ENCODE results near the gene HEXA. TPM values are rescaled to one million over a fixed set of nuclear protein-coding genes. Genes with fewer than 3 reads are reported as not detected.

Gene HEXA
- total RNA-seq, 4 donors from 2014 or later = 29.4 to 51.5 (median 40.0) TPM

GRCh38 chr15:72372361-72372760 lies 3.5 kb downstream of the HEXA start:
- Histone ChIP-seq H3K9me3 (no peaks in the 10 kb centered on the region), H3K36me3 (peaks cover 0 to 6% of the 10 kb centered on the region in 2 donors), H3K27ac (no peak overlapping the region), H3K27me3 (no peaks in the 10 kb centered on the region), H3K4me1 (peaks cover 49 to 50% of the 10 kb centered on the region in 2 donors), H3K4me3 (no peak overlapping the region)
- DNase-seq = no peak
- TF ChIP-seq CTCF (IDR thresholded peaks at IDR 0.05 in 4 of 5, conservative IDR thresholded peaks at IDR 0.05 in 1 of 5) (no peak), POLR2A (IDR thresholded peaks at IDR 0.05) (no peak)
- intact Hi-C loops (cut with DNase I; ENCODE audit: low total_unique reads) = loop anchor here (10.0 kb wide), 1 partner anchor 312 kb away; the partner anchor contains the start of genes BBS4 and HIGD2B
- in situ Hi-C loops (cut with MboI; ENCODE audit: low sequenced_read_pairs in 4 of 4) = loop anchor here in 1 of 4 donors (10.0 kb wide), 1 partner anchor 102 kb away; the partner anchor contains the start of gene ARIH1
- no peak for ATAC-seq

GRCh38 chr15:72369964-72370363 lies 5.8 kb downstream of the HEXA start:
- Histone ChIP-seq H3K4me1 (peaks cover 34 to 41% of the 10 kb centered on the region in 2 donors), H3K27ac (peak overlapping the region in 1 of 4 donors; percentile 23), H3K9me3 (no peaks in the 10 kb centered on the region), H3K4me3 (no peak overlapping the region), H3K27me3 (no peaks in the 10 kb centered on the region), H3K36me3 (peaks cover 0 to 6% of the 10 kb centered on the region in 2 donors)
- in situ Hi-C loops (cut with MboI; ENCODE audit: low sequenced_read_pairs in 4 of 4) = loop anchor here in 2 of 4 donors (10.0 kb wide), 1 partner anchor 105 kb away; the partner anchor contains the start of gene ARIH1 (in 2 of the 2)
- TF ChIP-seq POLR2A (IDR thresholded peaks at IDR 0.05) (no peak), CTCF (IDR thresholded peaks at IDR 0.05 in 4 of 5, conservative IDR thresholded peaks at IDR 0.05 in 1 of 5) (no peak)
- no peak for DNase-seq
- intact Hi-C loops (cut with DNase I; ENCODE audit: low total_unique reads) = loop anchor here (10.0 kb wide), 1 partner anchor 315 kb away; the partner anchor contains the start of genes BBS4 and HIGD2B
- no peak for ATAC-seq

- Histone ChIP-seq H3K27ac (peak overlapping the region in 2 of 4 donors; percentile 25 to 53), H3K4me1 (peaks cover 24 to 31% of the 10 kb centered on the region in 2 donors), H3K4me3 (no peak overlapping the region), H3K36me3 (peaks cover 0 to 6% of the 10 kb centered on the region in 2 donors), H3K9me3 (no peaks in the 10 kb centered on the region), H3K27me3 (no peaks in the 10 kb centered on the region)
- ATAC-seq = peak in 1 of 2 donors; percentile 50
- intact Hi-C loops (cut with DNase I; ENCODE audit: low total_unique reads) = no loop called here
- in situ Hi-C loops (cut with MboI; ENCODE audit: low sequenced_read_pairs in 4 of 4) = loop anchor here in 1 of 4 donors (10.0 kb wide), 1 partner anchor 106 kb away; the partner anchor contains the start of gene ARIH1
- DNase-seq = peak; percentile 19 to 39
- TF ChIP-seq CTCF (IDR thresholded peaks at IDR 0.05 in 4 of 5, conservative IDR thresholded peaks at IDR 0.05 in 1 of 5) (no peak), POLR2A (IDR thresholded peaks at IDR 0.05) (no peak)
Measured at GRCh38 chr15:72368899-72369298, 6.9 kb downstream of the HEXA start.

DNA sequence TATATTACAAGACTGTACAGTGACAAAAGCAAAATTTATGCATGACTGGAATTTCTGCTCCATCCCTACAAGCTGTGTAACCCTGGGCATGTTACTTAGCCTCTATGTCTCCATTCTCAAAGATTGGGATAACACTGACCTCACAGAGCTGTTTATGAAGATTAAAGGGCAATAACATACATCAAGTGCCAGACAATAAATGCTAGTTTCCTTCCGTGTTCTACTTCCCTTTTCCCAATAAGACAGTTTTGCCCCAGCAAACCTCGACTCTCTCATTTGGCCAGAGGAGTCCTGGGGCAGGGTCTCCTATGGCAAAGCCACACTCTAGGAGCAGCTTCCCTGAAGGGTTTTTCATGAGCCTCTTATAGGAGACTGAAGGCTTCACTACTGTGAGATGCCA lies 7.5 kb downstream of the HEXA start:
- intact Hi-C loops (cut with DNase I; ENCODE audit: low total_unique reads) (no loop called here), in situ Hi-C loops (cut with MboI; ENCODE audit: low sequenced_read_pairs in 4 of 4) (loop anchor here in 1 of 4 donors (10.0 kb wide), 1 partner anchor 106 kb away; the partner anchor contains the start of gene ARIH1)
- DNase-seq (no peak), ATAC-seq (no peak)
- Histone ChIP-seq H3K36me3 (peaks cover 0 to 6% of the 10 kb centered on the region in 2 donors), H3K27me3 (no peaks in the 10 kb centered on the region), H3K4me1 (peaks cover 23 to 27% of the 10 kb centered on the region in 2 donors), H3K4me3 (no peak overlapping the region), H3K27ac (peak overlapping the region in 2 of 4 donors; percentile 25 to 53), H3K9me3 (no peaks in the 10 kb centered on the region)
- no peak for TF ChIP-seq CTCF (IDR thresholded peaks at IDR 0.05 in 4 of 5, conservative IDR thresholded peaks at IDR 0.05 in 1 of 5)
- TF ChIP-seq POLR2A (IDR thresholded peaks at IDR 0.05) = no peak
